ENCODE data around the gene MRPL2. TPM values are rescaled to one million over a fixed set of nuclear protein-coding genes. Genes with fewer than 3 reads are reported as not detected.
"Not testable (repeated sequence)": the region's sequence is repeated elsewhere in the genome, so short reads cannot be mapped to it uniquely, and the experiment has no call there.

The MRPL2 gene
- total RNA-seq, 1 donor from 2014 or later = 8.2 TPM

GRCh38 chr6:43082806-43083655 is 23.8 kb upstream of the MRPL2 start:
- DNase-seq (ENCODE audit: low spot score in 2 of 2) (no peak), FAIRE-seq (no peak)

- FAIRE-seq; DNase-seq (ENCODE audit: low spot score in 2 of 2): not testable (repeated sequence)
Measured at GRCh38 chr6:43081922-43082321, 22.7 kb upstream of the MRPL2 start.

DNA sequence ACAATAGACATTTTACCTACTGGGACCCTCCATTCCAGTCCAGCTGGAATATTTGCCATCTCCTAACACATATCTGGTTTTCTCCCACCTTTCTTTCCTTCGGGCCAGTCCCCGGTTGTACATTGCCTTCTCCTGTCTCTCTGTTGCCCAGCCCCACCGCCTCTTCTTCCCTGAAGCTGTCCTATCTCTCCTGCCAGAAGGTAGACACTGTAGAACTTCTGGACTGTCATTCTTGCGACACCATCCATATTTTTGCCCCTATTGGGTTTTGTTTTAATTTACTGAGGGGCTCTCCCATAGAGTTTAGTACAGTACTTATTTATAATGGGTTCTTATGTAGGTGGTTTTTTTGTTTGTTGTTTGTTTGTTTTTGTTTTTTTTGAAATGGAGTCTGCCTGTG is 21.8 kb upstream of the MRPL2 start:
- DNase-seq (ENCODE audit: low spot score in 2 of 2) = no peak
- no peak for FAIRE-seq

GRCh38 chr6:43078691-43079090 is 19.5 kb upstream of the MRPL2 start:
- FAIRE-seq (no peak), DNase-seq (ENCODE audit: low spot score in 2 of 2) (no peak)

DNA sequence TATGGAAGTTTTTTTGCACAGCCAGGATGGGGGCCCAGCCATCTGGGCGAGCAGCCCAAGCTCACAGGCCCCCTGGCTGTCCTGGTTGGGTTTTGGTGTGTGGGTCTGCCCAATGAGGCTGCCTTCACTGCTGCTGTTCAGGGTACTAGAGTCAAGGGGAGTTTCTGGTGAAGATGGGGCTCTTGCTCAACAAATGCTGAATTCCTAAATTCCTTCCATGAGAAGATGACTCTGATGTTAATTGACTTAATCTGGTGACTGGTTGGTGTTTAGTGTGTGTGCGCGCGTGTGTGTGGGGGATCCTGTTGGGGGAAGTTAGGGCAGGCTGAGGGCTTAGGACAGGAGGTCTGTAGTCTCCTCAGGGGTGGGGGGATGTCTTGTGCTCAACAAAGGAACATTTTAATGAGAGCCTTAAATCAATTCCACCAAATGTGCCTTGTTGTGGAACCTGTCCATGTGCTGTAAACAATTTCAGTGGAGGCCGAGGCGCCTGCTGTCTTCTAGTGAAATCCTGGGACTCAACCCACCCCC is 18.8 kb upstream of the MRPL2 start:
- FAIRE-seq (no peak), DNase-seq (ENCODE audit: low spot score in 2 of 2) (no peak)

DNA sequence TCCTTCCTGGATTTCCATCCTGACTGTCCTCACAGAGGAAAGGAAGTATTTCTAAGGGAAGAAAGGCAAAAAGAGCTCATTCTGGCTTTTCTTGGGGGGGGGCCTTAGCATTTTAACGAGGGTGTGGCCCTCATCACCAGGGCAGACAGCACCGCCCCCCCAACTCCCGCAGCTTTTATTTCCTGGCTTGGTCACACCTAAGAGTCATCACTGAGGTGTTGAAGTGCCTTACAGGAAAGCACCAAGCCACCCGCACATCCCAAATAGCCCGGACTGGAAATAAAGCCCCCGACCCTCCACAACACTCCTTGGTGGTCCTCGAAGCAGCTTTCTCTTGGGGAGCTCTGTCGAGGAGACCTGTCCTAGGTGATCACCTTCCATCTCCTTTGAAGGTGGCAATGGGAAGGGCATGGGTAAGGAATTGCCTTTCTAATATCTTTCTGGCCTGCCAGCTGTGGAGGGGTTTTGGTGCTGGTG is 18.1 kb upstream of the MRPL2 start:
- DNase-seq (ENCODE audit: low spot score in 2 of 2) (no peak), FAIRE-seq (no peak)

DNA sequence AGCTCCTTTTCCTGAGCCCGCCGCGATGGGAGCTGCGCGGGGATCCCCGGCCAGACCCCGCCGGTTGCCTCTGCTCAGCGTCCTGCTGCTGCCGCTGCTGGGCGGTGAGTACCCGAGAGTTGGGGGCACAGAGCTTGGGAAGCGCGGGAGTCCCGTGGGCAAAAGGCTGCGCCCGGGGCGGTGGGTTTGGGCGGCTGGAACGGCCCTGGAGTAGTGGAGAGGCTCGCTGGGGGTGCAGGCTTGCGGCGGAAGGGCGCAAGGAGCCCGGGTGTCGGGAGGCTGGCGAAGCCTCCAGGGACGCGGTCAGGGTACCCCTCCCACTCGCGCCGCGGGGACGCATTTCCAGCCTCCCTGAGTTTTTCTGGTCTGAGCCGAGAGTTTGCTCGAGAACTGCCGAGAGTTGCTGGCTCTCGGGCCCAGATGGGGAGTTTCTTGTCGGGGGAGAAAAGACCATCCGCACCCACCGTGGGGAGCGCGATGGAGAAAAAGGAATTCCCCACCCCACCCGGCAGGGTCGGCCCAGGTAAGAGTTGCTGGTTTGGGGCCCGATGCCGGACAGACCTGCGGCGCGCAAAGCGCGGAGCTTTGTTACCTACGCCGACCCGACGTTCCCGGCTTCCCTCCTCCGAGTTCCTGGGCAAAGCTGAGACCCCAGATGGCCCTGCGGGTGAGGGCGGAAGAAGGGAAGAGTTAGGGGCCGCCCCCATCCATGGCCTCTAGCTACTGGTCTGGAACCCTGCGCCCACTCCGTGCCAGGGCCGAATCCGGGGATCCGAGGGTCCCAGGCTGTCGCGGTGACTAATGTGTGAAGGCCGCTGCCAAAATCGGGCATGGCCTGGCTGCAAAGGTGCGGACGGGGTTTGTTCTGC is 17.5 kb upstream of the MRPL2 start:
- no peak for FAIRE-seq
- DNase-seq (ENCODE audit: low spot score in 2 of 2) = no peak

DNA sequence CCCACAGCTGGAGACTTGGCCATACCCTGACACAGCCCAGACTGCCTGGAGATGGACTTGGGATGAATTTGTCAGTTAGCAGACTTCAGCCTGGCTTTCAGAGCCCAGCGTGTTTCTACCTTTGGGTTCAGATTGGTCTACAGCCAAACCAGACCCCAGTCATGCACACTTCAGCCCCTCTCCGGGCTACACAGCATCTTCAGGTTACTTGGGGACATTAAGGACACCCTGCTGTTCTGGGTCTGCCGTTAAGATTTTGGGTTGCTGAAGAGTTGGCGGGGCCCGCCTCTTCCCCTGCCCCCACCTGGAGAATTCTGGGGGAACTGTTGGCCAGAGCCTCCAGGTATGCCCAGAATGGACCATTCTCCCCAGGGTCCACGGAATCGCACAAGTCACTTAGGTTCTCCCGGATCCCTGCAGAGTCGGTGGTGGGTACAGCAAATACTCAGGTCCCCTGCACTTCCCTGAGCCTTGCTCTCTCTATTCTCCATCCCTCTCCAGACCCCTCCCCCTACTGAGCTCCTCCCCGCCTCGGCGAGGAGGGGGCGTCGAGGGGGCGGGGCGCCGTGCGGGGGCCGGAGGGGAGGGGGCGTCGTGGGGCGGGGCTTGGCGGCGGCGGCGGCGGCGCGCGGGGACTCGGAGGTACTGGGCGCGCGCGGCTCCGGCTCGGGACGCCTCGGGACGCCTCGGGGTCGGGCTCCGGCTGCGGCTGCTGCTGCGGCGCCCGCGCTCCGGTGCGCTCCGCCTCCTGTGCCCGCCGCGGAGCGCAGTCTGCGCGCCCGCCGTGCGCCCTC is 16.6 kb upstream of the MRPL2 start, which contains the start of gene PTK7:
PTK7 (plus strand) TSS at position 645 of the 794 bp plus-strand sequence. CDS start 175 bp downstream, outside the sequence.
- FAIRE-seq = no peak
- peak; percentile 48 to 60 for DNase-seq (ENCODE audit: low spot score in 2 of 2)

DNA sequence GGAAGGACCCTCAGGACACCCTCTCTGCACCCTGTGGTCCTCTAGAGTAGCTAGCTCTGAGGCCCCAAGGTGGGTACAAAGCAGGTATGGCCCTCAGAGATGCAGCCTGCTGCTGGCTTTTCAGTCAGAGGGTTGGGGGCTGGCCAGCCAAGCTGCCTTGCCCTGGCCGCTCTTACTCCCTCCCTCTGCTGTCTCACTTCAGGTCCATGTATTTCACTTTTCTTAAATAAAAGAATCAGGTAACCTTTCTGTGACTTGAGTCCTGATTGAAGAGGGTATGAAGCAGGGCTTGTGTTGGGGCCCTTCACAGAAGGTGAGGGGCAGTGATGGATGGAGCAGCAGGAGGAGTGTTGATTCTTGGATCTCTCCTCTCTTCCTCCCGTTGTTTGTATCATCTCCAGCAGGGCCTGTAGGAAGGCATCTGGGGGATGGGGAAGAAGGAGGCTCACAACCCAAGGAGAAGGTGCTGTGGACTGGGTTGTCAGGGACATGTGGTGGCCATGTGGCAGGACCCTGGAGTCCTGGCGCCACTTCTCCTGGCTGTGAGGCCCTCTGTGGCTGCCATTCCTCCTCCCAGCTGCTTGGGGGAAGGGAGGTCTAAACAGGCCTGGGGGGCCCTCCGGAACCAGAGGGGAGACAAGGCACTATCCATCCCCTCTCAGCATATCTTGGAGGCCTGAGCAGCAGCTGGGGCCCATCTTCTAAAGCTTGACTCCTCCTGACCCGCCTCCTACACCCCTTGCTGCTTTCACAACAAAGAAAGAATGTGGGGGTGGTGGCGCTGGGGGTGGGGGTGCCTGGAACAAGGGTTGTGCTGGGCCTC is 15.8 kb upstream of the MRPL2 start:
- FAIRE-seq = no peak
- no peak for DNase-seq (ENCODE audit: low spot score in 2 of 2)

DNA sequence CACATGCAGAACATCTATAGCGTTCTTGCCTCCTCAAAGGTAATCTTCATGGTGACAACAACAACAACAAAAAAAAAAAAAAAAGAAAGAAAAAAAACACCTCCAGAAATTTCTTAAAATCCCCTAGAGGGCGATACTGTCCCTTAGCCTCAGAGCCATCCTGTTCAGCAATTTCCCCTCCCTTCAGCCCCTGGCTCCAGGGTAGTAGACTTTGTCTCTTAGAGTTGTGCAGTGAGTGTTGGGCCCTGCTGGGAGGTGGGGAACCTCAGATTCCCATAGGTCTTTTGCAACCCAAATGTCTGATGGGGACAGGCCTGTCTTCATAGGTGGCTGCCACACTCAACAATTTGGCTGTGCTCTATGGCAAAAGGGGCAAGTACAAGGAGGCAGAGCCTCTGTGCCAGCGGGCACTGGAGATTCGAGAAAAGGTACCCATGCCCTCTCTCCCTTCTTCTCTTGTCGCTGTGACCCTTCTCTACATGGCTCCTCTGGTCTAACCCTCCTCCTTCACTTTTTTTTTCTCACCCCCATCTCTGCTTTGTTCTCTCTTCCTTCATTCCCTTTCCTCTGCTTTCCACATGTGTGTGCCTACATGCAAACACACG is 10.9 kb upstream of the MRPL2 start:
- no peak for FAIRE-seq
- DNase-seq (ENCODE audit: low spot score in 2 of 2) = peak in 1 of 2 donors; percentile 48

DNA sequence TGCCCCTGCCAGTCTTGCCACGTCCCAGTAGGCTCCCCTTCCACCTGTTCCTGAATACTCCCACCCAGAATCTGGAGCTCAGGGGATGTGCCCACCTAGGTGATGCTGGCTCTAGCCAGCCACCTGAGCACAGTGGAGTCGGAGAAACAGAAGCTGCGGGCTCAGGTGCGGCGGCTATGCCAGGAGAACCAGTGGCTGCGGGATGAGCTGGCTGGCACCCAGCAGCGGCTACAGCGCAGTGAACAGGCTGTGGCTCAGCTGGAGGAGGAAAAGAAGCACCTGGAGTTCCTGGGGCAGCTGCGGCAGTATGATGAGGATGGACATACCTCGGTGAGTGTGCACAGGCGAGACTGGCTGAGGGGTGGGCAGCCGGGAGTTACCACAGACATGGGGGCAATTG is 3.6 kb upstream of the MRPL2 start:
- FAIRE-seq = no peak
- DNase-seq (ENCODE audit: low spot score in 2 of 2) = no peak

DNA sequence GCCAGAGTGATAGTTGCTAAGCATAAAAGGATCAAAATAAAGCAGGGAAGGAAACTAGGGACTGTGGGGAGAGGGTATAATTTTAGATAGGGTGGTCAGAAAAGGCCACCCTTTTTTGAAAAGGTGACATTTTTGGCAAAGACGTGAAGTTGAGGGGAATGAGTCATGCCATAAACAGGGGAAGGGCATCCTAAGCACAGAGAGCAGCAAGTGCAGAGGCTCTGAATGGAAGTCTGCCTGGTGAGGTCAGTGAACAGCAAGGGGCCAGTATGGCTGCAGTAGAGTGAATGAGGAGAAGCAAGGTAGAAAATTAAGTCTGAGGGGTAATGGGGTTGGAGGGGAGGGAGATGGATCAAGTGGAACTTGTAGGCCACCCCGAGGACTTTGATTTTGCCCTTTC is 2.6 kb upstream of the MRPL2 start:
- no peak for FAIRE-seq
- DNase-seq (ENCODE audit: low spot score in 2 of 2) = no peak

- no peak for DNase-seq (ENCODE audit: low spot score in 2 of 2)
- FAIRE-seq = no peak
Measured at GRCh38 chr6:43060755-43061633, 1.8 kb upstream of the MRPL2 start.

GRCh38 chr6:43060034-43060754 is 960 bp upstream of the MRPL2 start:
- FAIRE-seq (no peak), DNase-seq (ENCODE audit: low spot score in 2 of 2) (no peak)

- no peak for FAIRE-seq
- no peak for DNase-seq (ENCODE audit: low spot score in 2 of 2)
Measured at GRCh38 chr6:43058531-43058930, 703 bp downstream of the MRPL2 start.

DNA sequence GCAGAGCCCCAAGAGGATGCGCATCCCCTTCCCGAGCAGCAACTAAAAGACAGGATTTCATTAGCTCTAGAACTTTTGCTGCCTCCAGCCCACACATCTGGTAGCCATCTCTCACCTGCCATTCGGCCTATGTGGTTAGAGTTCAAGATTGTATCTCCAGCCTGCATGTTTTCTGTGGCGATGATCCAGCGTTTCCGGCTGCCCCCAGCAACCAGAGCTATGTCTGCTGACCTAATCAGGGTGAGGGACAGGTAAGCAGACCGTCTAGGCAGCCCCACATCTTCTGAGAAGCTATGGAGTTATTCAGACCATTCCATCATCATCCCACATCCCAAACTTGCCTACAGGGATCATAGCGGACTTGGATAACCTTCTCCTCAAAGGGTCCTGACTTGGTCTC is 3.3 kb downstream of the MRPL2 start:
- no peak for FAIRE-seq

GRCh38 chr6:43054206-43054943 is 4.9 kb downstream of the MRPL2 start:
- DNase-seq (ENCODE audit: low spot score in 2 of 2) (no peak), FAIRE-seq (no peak)

More for the DNA sequence above, 3.3 kb downstream of the MRPL2 start:
- DNase-seq (ENCODE audit: low spot score in 2 of 2) = no peak
